Calu3 (cell line): Measurements from ENCODE around the gene DEGS2. TPM values are rescaled to one million over a fixed set of nuclear protein-coding genes. Genes with fewer than 3 reads are reported as not detected.

ENCODE experiments used
- BruUV-seq: library from RNA; stranded (reverse); fragments of 400-500 nt; replicated peaks from 2 replicates; lab custom pipeline; 2021; lab: Mats Ljungman, UMichigan
- CTCF ChIA-PET: fragments of 300-600 bp; sonication (Branson Sonifier 250); formaldehyde crosslinking; loops from one replicate; lab custom pipeline; 2022; ENCODE audit warnings: antibody characterized with exemption; lab: Charles Lee
- DNase-seq: peaks from one replicate; pipeline ENCODE4 v3.0.0; 2022
- H3K27ac Mint-ChIP-seq: one replicate; pipeline ENCODE4 v1.8.0; 2022; ENCODE audit warnings: mixed read lengths; ENCODE audit not compliant: unreplicated experiment
- H3K27me3 Mint-ChIP-seq: one replicate; pipeline ENCODE4 v1.8.0; 2022; ENCODE audit warnings: mixed read lengths; ENCODE audit not compliant: unreplicated experiment
- H3K36me3 Mint-ChIP-seq: one replicate; pipeline ENCODE4 v1.8.0; 2022; ENCODE audit warnings: mild to moderate bottlenecking, moderate library complexity, mixed read lengths; ENCODE audit not compliant: insufficient read depth, unreplicated experiment
- H3K4me1 Mint-ChIP-seq: one replicate; pipeline ENCODE4 v1.8.0; 2022; ENCODE audit warnings: mild to moderate bottlenecking, low read depth, mixed read lengths; ENCODE audit not compliant: unreplicated experiment
- H3K4me3 Mint-ChIP-seq: one replicate; pipeline ENCODE4 v1.8.0; 2022; ENCODE audit warnings: mild to moderate bottlenecking, low read depth, moderate library complexity, mixed read lengths; ENCODE audit not compliant: unreplicated experiment
- H3K9me3 Mint-ChIP-seq: one replicate; pipeline ENCODE4 v1.8.0; 2022; ENCODE audit warnings: low read depth, mixed read lengths; ENCODE audit not compliant: unreplicated experiment
- intact Hi-C: fragments of 100-400 bp; cut with micrococcal nuclease; formaldehyde crosslinking; loops from one replicate; pipeline ENCODE4 v1.10.0; 2022; ENCODE audit not compliant: unreplicated experiment
- total RNA-seq: library from RNA; stranded (reverse); gene quantifications from 2 replicates; pipeline ENCODE4 v1.2.3, GENCODE V29; 2022
- TF ChIP-seq, protein P1 (sequence below): fragments of 200-600 bp; IDR thresholded peaks from one replicate; pipeline ENCODE4 v1.8.0; 2022; ENCODE audit warnings: antibody characterized with exemption; ENCODE audit not compliant: unreplicated experiment

The DEGS2 gene
- total RNA-seq, 1 experiment from 2014 or later, result 2.5 TPM

DNA sequence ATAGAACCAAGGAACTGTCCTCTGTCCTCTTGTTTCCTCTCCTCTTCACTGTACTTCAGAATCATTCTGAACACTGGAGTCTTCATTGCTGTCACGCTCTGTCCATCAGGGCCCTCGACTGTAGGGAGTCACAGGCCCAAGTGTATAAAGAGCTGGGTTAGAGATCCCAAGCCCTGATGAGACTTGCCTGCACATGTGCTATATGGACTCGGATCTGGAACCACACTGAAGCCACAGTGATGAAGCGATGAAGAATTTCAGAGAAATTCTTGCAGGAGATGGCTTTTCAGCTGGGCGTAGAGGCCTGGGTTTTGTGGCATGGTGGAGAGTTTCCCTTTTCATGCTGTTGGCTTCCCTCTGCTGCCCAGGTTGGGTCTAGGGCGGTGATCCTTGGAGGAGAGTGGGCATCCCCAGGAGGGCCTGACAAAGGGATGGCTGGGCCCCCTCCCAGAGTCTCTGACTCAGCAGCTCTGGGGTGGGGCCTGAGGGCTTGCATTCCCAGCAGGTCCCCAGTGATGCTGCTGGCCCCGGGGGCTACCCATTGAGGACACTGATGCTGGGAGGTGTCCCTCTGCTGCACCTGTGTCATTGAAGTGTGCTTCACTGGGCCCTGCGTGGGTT lies 39.9 kb upstream of the DEGS2 start:
- Mint-ChIP-seq H3K4me1 (no peaks in the 10 kb centered on the region), H3K27ac (no peak overlapping the region), H3K36me3 (no peaks in the 10 kb centered on the region), H3K4me3 (no peak overlapping the region), H3K27me3 (no peaks in the 10 kb centered on the region), H3K9me3 (no peaks in the 10 kb centered on the region)
- CTCF ChIA-PET, result interaction anchor here (0.7 to 1.2 kb wide), 3 partner anchors 45 to 375 kb away, joined by 3 read pairs; no protein-coding TSS in a partner anchor
- DNase-seq, result no peak
- BruUV-seq, result no TSS peak
- TF ChIP-seq, protein P1, sequence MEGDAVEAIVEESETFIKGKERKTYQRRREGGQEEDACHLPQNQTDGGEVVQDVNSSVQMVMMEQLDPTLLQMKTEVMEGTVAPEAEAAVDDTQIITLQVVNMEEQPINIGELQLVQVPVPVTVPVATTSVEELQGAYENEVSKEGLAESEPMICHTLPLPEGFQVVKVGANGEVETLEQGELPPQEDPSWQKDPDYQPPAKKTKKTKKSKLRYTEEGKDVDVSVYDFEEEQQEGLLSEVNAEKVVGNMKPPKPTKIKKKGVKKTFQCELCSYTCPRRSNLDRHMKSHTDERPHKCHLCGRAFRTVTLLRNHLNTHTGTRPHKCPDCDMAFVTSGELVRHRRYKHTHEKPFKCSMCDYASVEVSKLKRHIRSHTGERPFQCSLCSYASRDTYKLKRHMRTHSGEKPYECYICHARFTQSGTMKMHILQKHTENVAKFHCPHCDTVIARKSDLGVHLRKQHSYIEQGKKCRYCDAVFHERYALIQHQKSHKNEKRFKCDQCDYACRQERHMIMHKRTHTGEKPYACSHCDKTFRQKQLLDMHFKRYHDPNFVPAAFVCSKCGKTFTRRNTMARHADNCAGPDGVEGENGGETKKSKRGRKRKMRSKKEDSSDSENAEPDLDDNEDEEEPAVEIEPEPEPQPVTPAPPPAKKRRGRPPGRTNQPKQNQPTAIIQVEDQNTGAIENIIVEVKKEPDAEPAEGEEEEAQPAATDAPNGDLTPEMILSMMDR, result no peak
- intact Hi-C loops, result no loop called here

DNA sequence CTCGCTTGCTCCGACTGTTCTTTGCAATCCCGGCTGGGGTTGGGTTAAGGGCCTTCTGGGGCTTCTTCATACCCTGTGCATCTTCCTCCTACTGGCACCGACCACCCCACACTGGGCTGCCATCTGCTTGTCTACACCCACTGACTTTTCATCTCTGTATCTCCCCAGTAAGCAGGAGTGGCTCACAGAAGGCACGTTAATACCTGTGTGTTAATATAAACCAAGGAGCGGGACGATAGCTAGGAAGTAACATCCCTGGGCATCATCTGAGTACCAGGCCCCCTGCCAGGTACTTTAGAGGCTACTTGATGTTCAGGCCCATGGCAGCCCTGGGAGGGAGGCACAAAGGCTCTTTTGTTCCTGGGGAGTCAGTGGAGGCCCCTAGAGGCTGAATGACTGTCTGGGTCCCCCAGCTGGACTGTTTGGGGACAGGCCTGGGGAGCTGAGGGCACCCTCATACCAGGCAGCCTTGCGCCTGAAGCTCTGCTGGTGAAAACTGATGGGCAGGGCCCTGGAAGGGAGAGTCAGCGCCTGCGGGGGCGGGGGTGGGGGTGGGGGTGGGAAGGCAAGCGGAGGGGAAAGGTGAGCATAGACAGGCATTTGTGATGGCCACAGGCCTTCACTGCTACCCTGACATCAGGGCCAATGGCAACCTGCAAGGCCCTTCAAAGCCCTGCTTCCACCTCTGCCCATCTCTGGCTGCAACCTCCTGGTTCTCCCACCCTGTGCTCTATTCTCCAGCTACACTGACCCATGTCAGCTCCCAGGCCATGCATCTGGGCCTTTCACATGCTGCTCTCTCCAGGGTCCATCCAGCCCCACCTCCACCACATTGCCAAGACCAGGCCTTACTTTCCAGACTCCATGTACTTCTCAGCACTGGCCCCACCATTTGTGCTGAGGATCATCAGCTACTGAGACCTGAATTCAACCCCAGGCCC lies 34.2 kb upstream of the DEGS2 start:
- Mint-ChIP-seq H3K4me3 (peak overlapping the region; percentile 57), H3K27ac (peak overlapping the region; percentile 79), H3K27me3 (no peaks in the 10 kb centered on the region), H3K9me3 (no peaks in the 10 kb centered on the region), H3K36me3 (no peaks in the 10 kb centered on the region), H3K4me1 (peaks cover 9% of the 10 kb centered on the region)
- no TSS peak for BruUV-seq
- peak; percentile 46 for DNase-seq
- intact Hi-C loops, result loop anchor here (1.0 to 5.0 kb wide), 3 partner anchors 61 to 211 kb away; no protein-coding TSS in a partner anchor
- CTCF ChIA-PET, result interaction anchor here (0.6 to 2.2 kb wide), 19 partner anchors 8 to 215 kb away, joined by 3 to 8 read pairs (median 3); no protein-coding TSS in a partner anchor
- TF ChIP-seq, protein P1, result no peak

DNA sequence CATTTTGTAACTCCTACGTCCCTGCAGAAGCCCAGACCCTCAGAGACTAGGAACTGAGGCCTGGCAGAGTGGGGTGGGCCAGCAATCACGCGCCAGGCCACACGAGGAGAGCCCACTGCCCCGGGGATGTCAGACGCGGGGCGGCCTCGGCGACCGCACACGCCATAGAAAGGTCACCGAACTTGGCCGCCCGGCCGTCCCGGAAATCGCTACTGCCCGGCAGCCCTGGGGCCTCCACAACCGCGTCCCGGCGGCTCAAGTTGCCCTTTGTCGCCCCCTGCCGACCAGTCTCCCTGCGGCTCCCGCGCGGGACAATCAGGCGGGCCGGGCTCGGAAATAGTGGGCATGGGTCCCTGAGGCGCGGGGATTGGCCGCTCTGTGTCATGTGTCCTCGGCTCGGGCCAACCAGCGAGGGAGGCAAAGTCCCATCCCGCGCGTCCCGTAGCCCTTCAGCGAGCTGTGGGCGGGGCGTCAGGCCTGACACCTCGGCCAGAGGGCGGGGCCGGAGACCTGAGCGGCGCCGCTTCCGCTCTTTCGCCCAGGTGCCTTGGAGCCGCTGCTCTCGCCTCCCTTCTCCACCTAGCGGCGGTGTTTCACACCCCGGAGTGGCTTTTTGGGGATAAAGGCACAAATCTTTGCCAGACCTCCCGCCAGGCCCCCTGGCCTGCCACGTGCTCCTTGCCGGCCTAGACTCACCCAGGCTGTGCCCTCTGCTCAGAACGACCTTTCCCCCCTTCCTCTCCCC lies 33.4 kb upstream of the DEGS2 start:
- Mint-ChIP-seq H3K4me1 (peaks cover 9% of the 10 kb centered on the region), H3K36me3 (no peaks in the 10 kb centered on the region), H3K9me3 (no peaks in the 10 kb centered on the region), H3K27ac (peak overlapping the region; percentile 79), H3K27me3 (no peaks in the 10 kb centered on the region), H3K4me3 (peak overlapping the region; percentile 57)
- TF ChIP-seq, protein P1, result peak; percentile 78
- BruUV-seq, result no TSS peak
- CTCF ChIA-PET, result interaction anchor here (0.6 to 2.2 kb wide), 21 partner anchors 9 to 214 kb away, joined by 3 to 8 read pairs (median 3); no protein-coding TSS in a partner anchor
- intact Hi-C loops, result loop anchor here (1.0 to 5.0 kb wide), 3 partner anchors 61 to 210 kb away; no protein-coding TSS in a partner anchor
- DNase-seq, result peak; percentile 99

DNA sequence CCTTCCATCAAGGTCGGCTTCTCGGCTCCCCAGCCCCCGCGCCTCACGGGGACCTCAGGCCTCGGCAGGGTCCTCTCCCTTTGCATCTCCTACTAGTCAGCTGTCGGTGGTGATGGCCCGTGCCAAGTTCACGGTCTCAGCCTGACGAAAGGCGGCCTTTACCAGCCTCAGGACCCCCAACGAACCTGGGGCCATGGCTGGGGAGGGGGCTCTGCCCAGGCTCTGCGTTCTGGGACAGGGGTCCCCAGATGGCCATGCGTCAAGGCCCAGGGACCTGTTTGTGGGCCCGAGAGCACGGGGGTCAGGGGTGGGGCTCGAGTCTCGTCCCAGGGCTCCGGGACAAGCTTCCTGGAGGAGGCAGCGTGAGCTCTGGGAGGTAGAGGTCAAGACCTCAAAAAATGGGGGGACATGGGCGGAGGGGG lies 32.8 kb upstream of the DEGS2 start:
- TF ChIP-seq, protein P1, result no peak
- BruUV-seq, result no TSS peak
- intact Hi-C loops, result loop anchor here (2.0 to 5.0 kb wide), 2 partner anchors 60 to 209 kb away; no protein-coding TSS in a partner anchor
- H3K27ac Mint-ChIP-seq, result no peak overlapping the region
- CTCF ChIA-PET, result interaction anchor here (0.8 to 2.2 kb wide), 11 partner anchors 9 to 210 kb away, joined by 3 to 8 read pairs (median 3); no protein-coding TSS in a partner anchor
- no peaks in the 10 kb centered on the region for H3K27me3 Mint-ChIP-seq
- H3K4me1 Mint-ChIP-seq, result peaks cover 9% of the 10 kb centered on the region
- peak overlapping the region; percentile 57 for H3K4me3 Mint-ChIP-seq
- no peaks in the 10 kb centered on the region for H3K36me3 Mint-ChIP-seq
- H3K9me3 Mint-ChIP-seq, result no peaks in the 10 kb centered on the region
- DNase-seq, result no peak
